K562 (cell line): ENCODE measurements around the gene RAD54L. TPM values are rescaled to one million over a fixed set of nuclear protein-coding genes. Genes with fewer than 3 reads are reported as not detected.

ENCODE experiments used
- ARID1B ChIP-seq: fragments of 450-650 bp; IDR thresholded peaks from 2 replicates; pipeline ENCODE4 v1.6.1; 2016; ENCODE audit warnings: antibody characterized with exemption, mild to moderate bottlenecking, inconsistent platforms
- CBFA2T3 ChIP-seq: fragments of 450-650 bp; IDR thresholded peaks from 2 replicates; pipeline ENCODE4 v1.6.1; 2017
- CHCHD3 ChIP-seq: fragments of 250-450 bp; sonication (Bioruptor Pico); IDR thresholded peaks from 2 replicates; pipeline ENCODE4 v2.1.2; 2022; ENCODE audit warnings: mild to moderate bottlenecking
- HIVEP1 ChIP-seq: fragments of 250-450 bp; sonication (Bioruptor Pico); IDR thresholded peaks from 2 replicates; pipeline ENCODE4 v1.4.0; 2020; ENCODE audit warnings: mild to moderate bottlenecking
- KHSRP ChIP-seq: fragments of 450-650 bp; IDR thresholded peaks from 2 replicates; pipeline ENCODE4 v1.6.1; 2017
- MAFG ChIP-seq: fragments of 450-650 bp; conservative IDR thresholded peaks from 2 replicates; pipeline ENCODE4 v1.6.1; 2016; ENCODE audit warnings: missing genetic modification characterization, missing compliant biosample characterization
- PHF8 ChIP-seq: fragments of 200-600 bp; sonication (generic); IDR thresholded peaks from 2 replicates; pipeline ENCODE4 v1.6.1; 2012; ENCODE audit warnings: mixed run types, mild to moderate bottlenecking, inconsistent platforms, low read length, moderate library complexity, borderline replicate concordance
- TCFL5 ChIP-seq: fragments of 250-450 bp; sonication (Bioruptor Pico); conservative IDR thresholded peaks from 2 replicates; pipeline ENCODE4 v1.6.1; 2021; ENCODE audit warnings: mild to moderate bottlenecking, moderate library complexity, matching md5 sums
- ZBTB33 ChIP-seq: sonication (generic); formaldehyde crosslinking; IDR thresholded peaks from 2 replicates; pipeline ENCODE4 v1.8.1; 2023; ENCODE audit warnings: mild to moderate bottlenecking, missing genetic modification reagents
- ZSCAN32 ChIP-seq: fragments of 450-650 bp; formaldehyde crosslinking; IDR thresholded peaks from 2 replicates; pipeline ENCODE4 v1.4.0; 2020; ENCODE audit warnings: mild to moderate bottlenecking, moderate library complexity
- polyA plus RNA-seq, 8 experiments: library from polyadenylated mRNA; depleted of rRNA in 4 of 8; stranded (reverse) in 5 of 8; unstranded in 3 of 8; fragments of >200 nt; fragmentation: Nextera tagmentation in 2 of 8; fragmentation: Illumina TruSeq in 1 of 8; extraction: Ambion mirVana in 2 of 8; extraction: Trizol in 1 of 8; gene quantifications; 2 replicates each; pipeline versions ENCODE4 v1.2.1 to v1.2.3, GENCODE V29; 2011 to 2014; ENCODE audit warnings: inconsistent platforms in 1 of 8, missing spikeins in 1 of 8
- total RNA-seq, 7 experiments: library from RNA; depleted of rRNA in 6 of 7; stranded (reverse); fragments of >200 nt in 6 of 7; fragmentation: Illumina TruSeq in 2 of 7; extraction: Trizol in 2 of 7; gene quantifications; 2 replicates each; pipeline versions ENCODE4 v1.2.1 to v1.2.3, GENCODE V29; 2011 to 2021; ENCODE audit warnings: low replicate concordance in 1 of 7
- TF ChIP-seq, protein P1 (sequence below): fragments of 150-350 bp; IDR thresholded peaks from 2 replicates; pipeline ENCODE4 v1.6.1; 2014; ENCODE audit warnings: low read depth, mild to moderate bottlenecking, low read length, borderline replicate concordance
- TF ChIP-seq, protein P2 (sequence below): sonication (generic); formaldehyde crosslinking; IDR thresholded peaks from 2 replicates; pipeline ENCODE4 v1.8.0; 2022; ENCODE audit warnings: mild to moderate bottlenecking, low read depth, missing genetic modification reagents
- TF ChIP-seq, protein P3 (sequence below): IDR thresholded peaks from 3 replicates; pipeline ENCODE4 v1.6.1; 2011; ENCODE audit warnings: borderline replicate concordance, mild to moderate bottlenecking; ENCODE audit not compliant: insufficient read length, insufficient read depth

Gene RAD54L
- total and polyA plus RNA-seq, 9 of the 15 experiments (the other 6 are each of a cell fraction or from before 2014, with no cell fraction given), result 17.9 to 92.3 (median 37.5) TPM

DNA sequence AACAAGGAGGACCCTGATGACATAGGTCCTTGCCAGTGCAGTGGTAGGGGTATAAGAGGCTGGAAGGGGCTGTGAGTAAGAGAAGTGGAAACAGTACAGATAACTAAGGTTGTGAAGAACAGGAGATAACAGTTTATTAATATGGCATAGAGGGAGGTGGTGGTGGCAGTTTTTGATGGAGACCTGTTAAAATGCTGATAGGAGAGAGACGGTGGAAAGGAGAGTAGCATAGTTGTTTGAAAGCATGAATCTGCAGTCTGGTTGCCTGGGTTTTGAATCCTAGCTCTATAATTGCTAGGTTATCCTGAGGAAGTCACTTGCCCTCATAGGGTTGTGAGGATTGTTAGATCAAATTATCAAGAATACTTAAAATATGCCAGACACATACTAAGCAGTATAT is 36.5 kb downstream of the RAD54L start (continued):
- TF ChIP-seq, protein P1, sequence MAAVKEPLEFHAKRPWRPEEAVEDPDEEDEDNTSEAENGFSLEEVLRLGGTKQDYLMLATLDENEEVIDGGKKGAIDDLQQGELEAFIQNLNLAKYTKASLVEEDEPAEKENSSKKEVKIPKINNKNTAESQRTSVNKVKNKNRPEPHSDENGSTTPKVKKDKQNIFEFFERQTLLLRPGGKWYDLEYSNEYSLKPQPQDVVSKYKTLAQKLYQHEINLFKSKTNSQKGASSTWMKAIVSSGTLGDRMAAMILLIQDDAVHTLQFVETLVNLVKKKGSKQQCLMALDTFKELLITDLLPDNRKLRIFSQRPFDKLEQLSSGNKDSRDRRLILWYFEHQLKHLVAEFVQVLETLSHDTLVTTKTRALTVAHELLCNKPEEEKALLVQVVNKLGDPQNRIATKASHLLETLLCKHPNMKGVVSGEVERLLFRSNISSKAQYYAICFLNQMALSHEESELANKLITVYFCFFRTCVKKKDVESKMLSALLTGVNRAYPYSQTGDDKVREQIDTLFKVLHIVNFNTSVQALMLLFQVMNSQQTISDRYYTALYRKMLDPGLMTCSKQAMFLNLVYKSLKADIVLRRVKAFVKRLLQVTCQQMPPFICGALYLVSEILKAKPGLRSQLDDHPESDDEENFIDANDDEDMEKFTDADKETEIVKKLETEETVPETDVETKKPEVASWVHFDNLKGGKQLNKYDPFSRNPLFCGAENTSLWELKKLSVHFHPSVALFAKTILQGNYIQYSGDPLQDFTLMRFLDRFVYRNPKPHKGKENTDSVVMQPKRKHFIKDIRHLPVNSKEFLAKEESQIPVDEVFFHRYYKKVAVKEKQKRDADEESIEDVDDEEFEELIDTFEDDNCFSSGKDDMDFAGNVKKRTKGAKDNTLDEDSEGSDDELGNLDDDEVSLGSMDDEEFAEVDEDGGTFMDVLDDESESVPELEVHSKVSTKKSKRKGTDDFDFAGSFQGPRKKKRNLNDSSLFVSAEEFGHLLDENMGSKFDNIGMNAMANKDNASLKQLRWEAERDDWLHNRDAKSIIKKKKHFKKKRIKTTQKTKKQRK, result no peak
- TF ChIP-seq ZBTB33 (no peak), MAFG (no peak), CBFA2T3 (peak; percentile 25; the same call in 1 of the 2 replicates), PHF8 (no peak), TCFL5 (no peak), ARID1B (peak; percentile 19; the same call in 1 of the 2 replicates), ZSCAN32 (CRISPR knock-in tag) (no peak), HIVEP1 (CRISPR knock-in tag) (no peak), KHSRP (no peak), CHCHD3 (CRISPR knock-in tag) (no peak)
- TF ChIP-seq, protein P2, sequence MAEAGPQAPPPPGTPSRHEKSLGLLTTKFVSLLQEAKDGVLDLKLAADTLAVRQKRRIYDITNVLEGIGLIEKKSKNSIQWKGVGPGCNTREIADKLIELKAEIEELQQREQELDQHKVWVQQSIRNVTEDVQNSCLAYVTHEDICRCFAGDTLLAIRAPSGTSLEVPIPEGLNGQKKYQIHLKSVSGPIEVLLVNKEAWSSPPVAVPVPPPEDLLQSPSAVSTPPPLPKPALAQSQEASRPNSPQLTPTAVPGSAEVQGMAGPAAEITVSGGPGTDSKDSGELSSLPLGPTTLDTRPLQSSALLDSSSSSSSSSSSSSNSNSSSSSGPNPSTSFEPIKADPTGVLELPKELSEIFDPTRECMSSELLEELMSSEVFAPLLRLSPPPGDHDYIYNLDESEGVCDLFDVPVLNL, result no peak
- TF ChIP-seq, protein P3, sequence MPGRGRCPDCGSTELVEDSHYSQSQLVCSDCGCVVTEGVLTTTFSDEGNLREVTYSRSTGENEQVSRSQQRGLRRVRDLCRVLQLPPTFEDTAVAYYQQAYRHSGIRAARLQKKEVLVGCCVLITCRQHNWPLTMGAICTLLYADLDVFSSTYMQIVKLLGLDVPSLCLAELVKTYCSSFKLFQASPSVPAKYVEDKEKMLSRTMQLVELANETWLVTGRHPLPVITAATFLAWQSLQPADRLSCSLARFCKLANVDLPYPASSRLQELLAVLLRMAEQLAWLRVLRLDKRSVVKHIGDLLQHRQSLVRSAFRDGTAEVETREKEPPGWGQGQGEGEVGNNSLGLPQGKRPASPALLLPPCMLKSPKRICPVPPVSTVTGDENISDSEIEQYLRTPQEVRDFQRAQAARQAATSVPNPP, result no peak
